Suppressor macrophage treated with lipopolysaccharide for 1 hour (primary cell): Measurements from ENCODE around the gene KLHL8.
A peak's percentile ranks its signal among the peaks of the same experiment; 100 is the strongest.

Source experiments
- DNase-seq, 3 donors: peaks; one replicate each; pipeline ENCODE4 v3.0.0-alpha.2; 2020 to 2022

Gene KLHL8

DNA sequence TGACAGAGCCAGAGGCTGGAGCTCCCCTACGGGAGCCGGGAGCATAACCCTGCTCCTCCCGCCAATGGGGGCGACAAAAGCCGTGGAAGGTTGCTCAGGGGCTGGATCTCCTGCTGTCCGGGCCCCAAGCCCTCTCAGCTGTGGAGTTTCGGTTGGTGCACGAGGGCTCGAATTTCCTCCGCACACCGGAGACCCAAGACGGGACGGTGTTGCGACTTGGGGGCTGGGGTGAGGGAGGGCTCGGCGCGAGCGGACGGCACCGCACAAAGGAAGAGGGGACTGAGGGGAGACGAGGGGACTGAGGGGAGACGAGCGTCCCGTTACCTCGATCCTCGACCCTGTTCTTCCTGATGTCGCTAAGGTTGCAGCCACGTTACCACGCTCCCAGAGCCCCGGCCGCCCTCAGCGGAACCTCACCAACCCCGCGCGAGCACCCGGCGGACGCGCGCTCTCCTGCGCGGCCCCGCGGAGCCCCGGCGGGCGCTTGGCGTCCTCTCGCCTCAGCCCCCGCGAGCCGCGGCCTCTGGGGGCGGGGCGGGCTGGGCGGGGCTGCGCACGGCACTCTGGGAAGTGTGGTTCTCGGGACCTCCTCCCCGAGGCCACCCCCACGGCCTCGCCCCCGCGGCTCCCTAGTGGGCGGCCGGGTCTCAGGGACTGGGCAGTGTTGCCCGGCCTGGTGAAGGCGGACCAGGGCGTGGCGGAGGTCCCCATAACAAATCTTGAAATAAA is at the start of gene KLHL8:
TSS of gene KLHL8 (minus strand) at position 525 of the 729 bp plus-strand sequence. CDS start 25,079 bp downstream, outside the sequence.
- DNase-seq: peak; percentile 93 to 98 (median 97)

DNA sequence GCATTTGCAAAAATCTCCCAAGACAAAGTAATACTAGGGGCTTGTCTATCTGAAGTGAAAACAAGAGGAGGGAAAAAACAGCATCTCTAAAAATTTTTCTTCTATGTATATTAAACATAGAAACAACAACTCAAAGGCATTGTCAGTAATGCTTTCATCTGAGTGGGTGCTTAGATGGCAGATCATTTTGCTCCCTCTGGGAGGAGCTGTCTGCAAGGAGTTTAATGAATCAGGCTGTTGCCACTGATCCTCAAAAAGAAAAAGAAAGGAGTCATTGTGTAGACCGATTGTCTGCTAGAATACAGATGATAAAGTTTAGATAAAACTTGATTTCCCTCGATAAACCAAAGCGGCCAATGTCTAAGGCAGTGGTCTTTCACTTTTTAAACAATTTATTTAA is 49.7 kb upstream of the KLHL8 start:
- peak; percentile 9 to 41 (median 36) for DNase-seq

DNA sequence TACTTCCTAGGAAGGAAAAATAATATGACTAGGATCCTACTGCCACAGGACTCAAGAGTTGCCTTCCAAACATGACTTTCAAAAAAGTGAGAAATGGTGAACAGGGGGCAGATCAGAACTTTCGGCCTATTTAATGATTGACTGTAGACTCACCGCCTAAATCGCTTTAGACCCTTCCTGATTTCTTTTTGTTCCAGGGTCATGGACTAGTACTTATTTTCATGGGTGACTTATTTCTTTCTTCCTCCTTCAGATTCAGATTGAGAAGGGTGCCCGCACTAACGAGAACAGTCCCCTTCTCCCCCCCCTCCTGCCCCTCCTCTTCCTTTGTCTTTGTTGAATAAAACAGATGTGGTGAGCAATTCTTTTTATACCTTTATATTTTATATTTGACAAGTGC is 48.0 kb upstream of the KLHL8 start:
- DNase-seq: no peak

DNA sequence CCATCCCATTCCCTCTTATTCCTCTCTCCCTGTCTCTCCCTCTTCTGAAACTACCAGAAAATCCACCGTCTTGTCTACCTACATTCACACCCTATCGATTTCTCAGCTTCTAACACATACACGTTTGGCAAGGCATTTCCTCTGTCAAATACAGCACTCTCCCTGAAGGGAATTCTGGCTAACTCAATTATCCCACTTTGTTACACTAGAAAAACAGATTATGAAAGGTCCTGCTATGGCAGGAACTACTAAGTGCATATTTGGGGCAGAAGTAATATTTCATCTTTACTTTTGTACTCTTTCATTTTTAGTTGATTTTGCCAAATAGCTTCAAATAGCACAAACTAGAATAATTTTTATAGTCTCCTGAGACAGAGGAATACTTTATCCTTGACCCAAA is 46.6 kb upstream of the KLHL8 start:
- no peak for DNase-seq

- no peak for DNase-seq
Observed at GRCh38 chr4:87262886-87263285, 42.5 kb upstream of the KLHL8 start.

DNA sequence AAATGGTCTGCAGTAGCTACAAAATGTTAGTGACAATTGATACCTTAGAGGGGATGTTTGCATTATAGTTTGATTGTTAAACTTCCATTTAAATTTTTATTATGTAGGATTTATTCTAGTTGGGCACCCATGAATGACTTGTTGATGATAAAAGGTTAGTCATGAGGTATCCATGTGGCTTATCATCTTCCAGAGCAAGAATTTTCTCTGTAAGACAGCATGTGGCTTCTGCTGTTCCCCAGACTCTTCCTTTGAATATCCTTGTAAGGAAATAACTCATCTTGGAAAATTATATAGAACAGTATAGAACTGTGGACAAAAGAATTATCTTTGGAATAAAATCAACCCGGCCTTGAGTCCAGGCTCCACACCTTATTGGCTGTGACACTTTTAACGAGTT is 40.1 kb upstream of the KLHL8 start:
- DNase-seq: no peak

DNA sequence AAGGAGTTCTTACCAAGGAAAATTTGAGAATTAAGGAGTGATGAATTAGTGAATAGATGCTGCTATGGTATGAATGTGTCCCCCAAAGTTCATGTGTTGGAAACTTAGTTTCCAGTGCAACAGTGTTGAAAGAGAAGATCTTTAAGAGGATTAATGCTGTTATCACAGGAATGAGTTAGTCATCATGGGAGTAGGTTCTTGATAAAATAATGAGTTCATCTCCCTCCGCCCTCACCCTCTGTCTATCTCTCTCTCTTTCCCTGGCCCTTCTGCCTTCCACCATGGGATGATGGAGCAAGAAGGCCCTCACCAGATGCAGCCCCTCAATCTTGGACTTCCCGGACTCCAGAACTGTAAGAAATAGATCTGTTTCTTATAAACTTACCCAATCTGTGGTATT is 38.3 kb upstream of the KLHL8 start:
- no peak for DNase-seq

DNA sequence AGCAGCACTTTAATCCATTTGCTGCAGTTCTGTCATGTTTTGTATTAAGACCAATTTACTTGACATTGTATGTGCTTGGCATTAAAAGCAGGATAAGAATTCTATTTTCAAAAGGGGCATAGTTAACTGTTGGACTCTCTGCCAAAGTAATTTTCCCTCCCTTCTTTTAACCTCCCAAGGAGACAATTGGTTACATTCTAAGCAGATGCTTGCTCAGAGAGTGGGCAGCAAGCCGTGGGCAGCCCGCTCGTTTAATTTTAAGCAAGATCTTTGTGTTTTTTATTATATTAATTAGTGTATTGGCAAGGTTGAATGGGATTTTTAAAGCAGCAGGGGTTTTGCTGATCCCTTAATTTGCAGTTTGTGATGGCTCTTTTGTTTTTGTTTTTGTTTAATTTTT is 37.1 kb upstream of the KLHL8 start:
- no peak for DNase-seq

DNA sequence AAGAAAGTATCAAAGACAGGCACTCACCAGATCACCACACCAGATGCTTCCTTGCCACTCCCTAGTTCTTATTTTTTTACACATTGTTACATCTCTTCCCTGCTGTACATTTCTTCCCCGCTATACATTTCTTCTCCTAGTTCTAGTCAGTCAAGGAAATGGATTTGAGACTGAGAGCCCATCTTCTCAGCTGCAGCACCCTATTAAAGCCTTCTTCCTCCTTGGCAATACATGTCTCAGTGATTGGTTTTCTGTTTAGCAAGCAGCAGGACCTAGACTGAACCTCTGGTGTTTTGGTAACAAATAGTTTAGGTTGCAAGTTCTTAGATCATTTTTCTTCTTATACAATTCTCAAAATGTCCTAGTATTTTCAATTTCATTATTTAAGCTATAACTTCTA is 35.3 kb upstream of the KLHL8 start:
- DNase-seq: peak in 1 of 3 donors; percentile 12

DNA sequence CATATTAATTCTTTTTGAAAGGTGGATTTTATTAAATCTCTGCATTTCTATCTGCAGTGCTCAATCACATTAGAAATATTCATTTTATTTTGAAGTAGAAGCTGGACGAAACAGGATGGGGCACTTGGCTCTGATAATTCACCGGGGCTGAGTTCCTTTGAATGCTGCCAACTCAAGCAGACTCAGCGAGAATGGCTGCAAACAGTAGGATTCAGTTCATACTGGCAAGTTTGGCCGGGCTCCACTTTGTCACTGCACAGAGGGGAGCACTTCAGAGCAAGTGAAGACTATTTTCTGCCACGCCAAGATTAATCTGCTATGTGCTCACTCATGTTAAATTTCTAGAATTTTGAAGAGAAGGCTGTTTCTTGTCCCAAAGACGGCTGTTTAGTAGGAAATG is 30.7 kb upstream of the KLHL8 start:
- no peak for DNase-seq

GRCh38 chr4:87250294-87250693 is 29.9 kb upstream of the KLHL8 start:
- no peak for DNase-seq

GRCh38 chr4:87249332-87250019 is 29.1 kb upstream of the KLHL8 start:
- DNase-seq: no peak

DNA sequence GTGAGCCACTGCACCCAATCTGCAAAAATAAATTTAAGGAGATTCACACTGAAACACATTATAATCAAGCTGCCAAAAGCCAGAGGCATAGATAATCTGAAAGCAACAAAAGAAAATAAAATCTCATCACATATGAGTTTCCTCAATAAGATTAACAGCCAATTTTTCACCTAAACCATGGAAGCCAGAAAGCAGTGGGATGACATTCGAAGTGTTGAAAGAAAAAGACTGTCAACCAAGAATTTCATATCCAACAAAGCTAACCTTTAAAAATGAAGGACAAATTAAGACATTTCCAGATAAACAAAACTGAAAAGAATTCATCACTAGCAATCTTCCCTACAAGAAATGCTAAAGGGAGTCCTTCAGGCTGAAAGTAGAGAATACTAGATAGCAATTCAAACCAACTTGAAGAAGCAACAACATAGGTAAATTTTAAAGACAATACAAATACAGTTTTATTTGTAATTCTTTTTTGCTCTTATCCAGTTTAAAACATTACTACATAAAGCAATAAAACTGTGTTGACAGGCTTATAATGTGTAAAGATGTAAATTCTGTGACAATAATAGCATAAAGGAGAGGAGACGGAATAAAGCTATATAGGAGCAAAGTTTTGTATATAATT is 23.1 kb upstream of the KLHL8 start:
- peak in 1 of 3 donors; percentile 16 for DNase-seq

GRCh38 chr4:87241336-87241735 is 20.9 kb upstream of the KLHL8 start:
- DNase-seq: no peak

- no peak for DNase-seq
Observed at GRCh38 chr4:87240341-87240740, 19.9 kb upstream of the KLHL8 start.

- no peak for DNase-seq
Observed at GRCh38 chr4:87239821-87240220, 19.4 kb upstream of the KLHL8 start.

GRCh38 chr4:87239194-87239593 is 18.8 kb upstream of the KLHL8 start:
- DNase-seq: no peak

DNA sequence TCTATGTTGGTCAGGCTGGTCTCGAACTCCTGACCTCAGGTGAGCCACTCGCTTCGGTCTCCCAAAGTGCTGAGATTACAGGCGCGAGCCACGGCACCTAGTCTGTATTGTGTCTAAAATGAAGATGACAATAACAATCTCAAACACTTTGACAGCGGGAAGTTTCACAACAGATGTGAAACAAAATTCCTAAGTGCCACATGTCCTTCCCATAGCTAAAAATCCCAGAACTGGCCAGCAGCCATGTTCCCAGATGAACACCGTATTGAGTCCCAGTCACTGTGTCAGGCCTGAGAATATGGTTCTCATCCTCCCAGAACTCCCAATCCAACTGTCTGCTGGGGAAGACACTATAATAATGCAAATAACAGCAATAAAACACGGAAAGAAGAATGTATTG is 16.4 kb upstream of the KLHL8 start:
- no peak for DNase-seq

DNA sequence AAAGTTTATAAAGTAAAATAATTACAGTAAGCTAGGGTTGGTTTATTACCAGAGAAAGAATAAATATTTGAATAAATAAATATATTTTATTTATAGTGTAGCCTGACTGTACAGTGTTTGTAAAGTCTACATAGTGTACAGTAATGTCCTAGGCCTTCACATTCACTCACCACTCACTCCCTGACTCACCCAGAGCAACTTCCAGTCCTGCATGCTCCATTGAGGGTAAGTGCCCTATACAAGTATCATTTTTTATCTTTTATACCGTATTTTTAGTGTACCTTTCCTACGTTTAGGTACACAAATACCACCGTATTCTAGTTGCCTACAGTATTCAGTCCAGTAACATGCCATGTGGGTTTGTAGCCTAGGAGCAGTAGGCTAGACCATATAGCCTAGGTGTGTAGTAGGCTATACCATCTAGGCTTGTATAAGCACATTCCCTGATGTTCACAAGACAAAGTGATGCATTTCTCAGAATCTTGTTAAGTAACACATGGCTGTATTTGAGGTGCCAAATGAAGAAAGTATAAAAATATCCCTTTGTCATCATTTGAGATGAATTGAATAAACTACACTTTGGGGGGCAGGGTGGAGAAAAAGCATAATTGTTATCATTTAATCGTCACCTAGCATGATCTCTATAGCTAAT is 14.7 kb upstream of the KLHL8 start:
- no peak for DNase-seq

- DNase-seq: no peak
Observed at GRCh38 chr4:87232216-87232615, 11.8 kb upstream of the KLHL8 start.

DNA sequence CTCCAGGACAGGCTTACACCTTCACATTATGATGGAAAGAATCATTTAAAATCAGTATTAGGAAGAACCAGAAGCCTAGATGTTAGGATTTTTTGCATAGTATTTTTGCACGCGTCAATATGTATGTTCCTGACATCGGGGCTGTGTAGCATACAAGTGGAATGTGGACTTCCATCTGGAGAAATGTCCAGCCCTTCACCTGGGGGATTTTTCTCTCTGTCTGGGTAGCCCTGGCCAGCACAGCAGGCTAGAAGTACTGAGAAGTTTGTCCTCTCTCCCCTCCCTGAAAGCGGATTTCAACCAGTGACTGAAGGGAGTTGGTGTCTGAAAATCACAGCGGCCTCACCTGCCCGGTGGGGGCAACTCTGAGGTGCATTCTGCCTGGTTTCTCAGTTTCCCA is 10.4 kb upstream of the KLHL8 start:
- DNase-seq: no peak

GRCh38 chr4:87229979-87230378 is 9.6 kb upstream of the KLHL8 start:
- DNase-seq: no peak

GRCh38 chr4:87228262-87228860 is 7.9 kb upstream of the KLHL8 start:
- no peak for DNase-seq
